Thymus (tissue), 11 donors: ENCODE results near the gene WFDC6. TPM values are rescaled to one million over a fixed set of nuclear protein-coding genes. Genes with fewer than 3 reads are reported as not detected.

Experiments used
- DNase-seq, 9 donors: peaks; one replicate each; pipeline ENCODE4 v3.0.0-alpha.2; 2013; ENCODE audit warnings: low spot score in 9 of 9, low read depth in 6 of 9, missing footprints in 1 of 9
- H3K27ac ChIP-seq, 2 donors: one replicate each; pipeline ENCODE4 v1.5.1; 2013; ENCODE audit warnings: control low read depth in 1 of 2, low read depth in 1 of 2, low read length in 1 of 2, mild to moderate bottlenecking in 1 of 2, moderate library complexity in 1 of 2
- H3K27me3 ChIP-seq, 2 donors: one replicate each; pipeline ENCODE4 v1.5.1; 2013; ENCODE audit warnings: low read length in 1 of 2; ENCODE audit not compliant: control insufficient read depth in 2 of 2, insufficient read depth in 1 of 2
- H3K36me3 ChIP-seq, 2 donors: one replicate each; pipeline ENCODE4 v1.5.1; 2013; ENCODE audit warnings: low read length in 1 of 2, mild to moderate bottlenecking in 1 of 2, moderate library complexity in 1 of 2; ENCODE audit not compliant: control insufficient read depth in 2 of 2, insufficient read depth in 2 of 2
- H3K4me1 ChIP-seq, 2 donors: one replicate each; pipeline ENCODE4 v1.5.1; 2013; ENCODE audit warnings: low read length in 2 of 2; ENCODE audit not compliant: control insufficient read depth in 2 of 2, insufficient read depth in 2 of 2
- H3K4me3 ChIP-seq, 2 donors: one replicate each; pipeline ENCODE4 v1.5.1; 2013; ENCODE audit warnings: low read length in 2 of 2, control low read depth in 1 of 2, mild to moderate bottlenecking in 1 of 2
- H3K9me3 ChIP-seq, 2 donors: one replicate each; pipeline ENCODE4 v1.5.1; 2013; ENCODE audit warnings: low read length in 1 of 2, mild to moderate bottlenecking in 1 of 2; ENCODE audit not compliant: control insufficient read depth in 2 of 2, insufficient read depth in 1 of 2
- WGBS: extraction: QIAGEN DNeasy Blood & Tissue Kit; methylation state at CpG from one replicate; pipeline ENCODE4 v1.1.7; 2013; 5-methylcytosine and 5-hydroxymethylcytosine counted together
- polyA plus RNA-seq: library from polyadenylated mRNA; stranded (reverse); fragments of 200-250 nt; gene quantifications from one replicate; pipeline ENCODE4 v1.2.3, GENCODE V29; 2013
- total RNA-seq: library from RNA; stranded (reverse); fragments of 120-200 nt; gene quantifications from one replicate; pipeline ENCODE4 v1.2.4, GENCODE V29; 2013
- donor health status: healthy.

The WFDC6 gene
- total and polyA plus RNA-seq, 2 donors = 0.27 TPM; not detected in 1

GRCh38 chr20:45489083-45489531 lies 50.2 kb downstream of the WFDC6 start:
- Histone ChIP-seq H3K9me3 (no peaks in the 10 kb centered on the region), H3K27me3 (peaks cover 0 to 15% of the 10 kb centered on the region in 2 donors), H3K36me3 (no peaks in the 10 kb centered on the region), H3K4me1 (no peaks in the 10 kb centered on the region), H3K4me3 (no peak overlapping the region), H3K27ac (no peak overlapping the region)
- 88% methylated on average over 1 of the region's 1 CpG for WGBS
- DNase-seq = no peak

- no peak overlapping the region for H3K4me3 ChIP-seq
- DNase-seq = no peak
- peaks cover 0 to 16% of the 10 kb centered on the region in 2 donors for H3K27me3 ChIP-seq
- WGBS = 28% methylated on average over 20 of the region's 20 CpGs
- H3K9me3 ChIP-seq = no peaks in the 10 kb centered on the region
- no peaks in the 10 kb centered on the region for H3K36me3 ChIP-seq
- H3K27ac ChIP-seq = no peak overlapping the region
- H3K4me1 ChIP-seq = no peaks in the 10 kb centered on the region
Observed at GRCh38 chr20:45487231-45487635, 52.0 kb downstream of the WFDC6 start.

GRCh38 chr20:45485388-45485787 lies 53.9 kb downstream of the WFDC6 start:
- WGBS = 92% methylated on average over 4 of the region's 4 CpGs
- Histone ChIP-seq H3K27ac (no peak overlapping the region), H3K36me3 (no peaks in the 10 kb centered on the region), H3K4me1 (no peaks in the 10 kb centered on the region), H3K4me3 (no peak overlapping the region), H3K27me3 (peaks cover 0 to 17% of the 10 kb centered on the region in 2 donors), H3K9me3 (no peaks in the 10 kb centered on the region)
- DNase-seq = no peak

GRCh38 chr20:45484676-45485075 lies 54.6 kb downstream of the WFDC6 start:
- DNase-seq = no peak
- Histone ChIP-seq H3K9me3 (no peaks in the 10 kb centered on the region), H3K4me3 (no peak overlapping the region), H3K27ac (no peak overlapping the region), H3K27me3 (peaks cover 0 to 18% of the 10 kb centered on the region in 2 donors), H3K4me1 (no peaks in the 10 kb centered on the region), H3K36me3 (no peaks in the 10 kb centered on the region)
- WGBS = 73% methylated on average over 6 of the region's 6 CpGs

Other genes starting within 250 kb of the WFDC6 start
- gene RBPJL, start 232.6 kb downstream of the WFDC6 start, total RNA-seq = not detected
- 0.07 TPM for gene RBPJL, start 232.6 kb downstream of the WFDC6 start, polyA plus RNA-seq
- 0.14 TPM for gene MATN4, start 231.2 kb downstream of the WFDC6 start, total RNA-seq
- 0.14 TPM for gene MATN4, start 231.2 kb downstream of the WFDC6 start, polyA plus RNA-seq
- 7.4 TPM for gene SDC4, start 191.1 kb downstream of the WFDC6 start, total RNA-seq
- gene SDC4, start 191.1 kb downstream of the WFDC6 start, polyA plus RNA-seq = 18.9 TPM
- 15.2 TPM for gene SYS1, start 176.3 kb downstream of the WFDC6 start, total RNA-seq
- gene SYS1, start 176.3 kb downstream of the WFDC6 start, polyA plus RNA-seq = 19.7 TPM
- 0.24 TPM for gene TP53TG5, start 161.2 kb downstream of the WFDC6 start, total RNA-seq
- gene TP53TG5, start 161.2 kb downstream of the WFDC6 start, polyA plus RNA-seq = 0.27 TPM
- 8.7 TPM for gene DBNDD2, start 131.2 kb downstream of the WFDC6 start, total RNA-seq
- 54.2 TPM for gene DBNDD2, start 131.2 kb downstream of the WFDC6 start, polyA plus RNA-seq
- 28.1 TPM for gene PIGT, start 123.3 kb downstream of the WFDC6 start, total RNA-seq
- 52.6 TPM for gene PIGT, start 123.3 kb downstream of the WFDC6 start, polyA plus RNA-seq
- gene WFDC2, start 69.7 kb downstream of the WFDC6 start, total RNA-seq = 5.6 TPM
- gene WFDC2, start 69.7 kb downstream of the WFDC6 start, polyA plus RNA-seq = 48.4 TPM
- not detected for gene SPINT3, start 23.9 kb downstream of the WFDC6 start, total RNA-seq
- gene SPINT3, start 23.9 kb downstream of the WFDC6 start, polyA plus RNA-seq = not detected
- gene EPPIN, start 7.9 kb upstream of the WFDC6 start, total RNA-seq = not detected
- gene EPPIN, start 7.9 kb upstream of the WFDC6 start, polyA plus RNA-seq = 0.21 TPM
- gene WFDC8, start 39.8 kb upstream of the WFDC6 start, total RNA-seq = not detected
- gene WFDC8, start 39.8 kb upstream of the WFDC6 start, polyA plus RNA-seq = not detected
- gene WFDC10A, start 90.3 kb upstream of the WFDC6 start, total RNA-seq = not detected
- gene WFDC10A, start 90.3 kb upstream of the WFDC6 start, polyA plus RNA-seq = 0.09 TPM
- not detected for gene WFDC9, start 91.8 kb upstream of the WFDC6 start, total RNA-seq
- not detected for gene WFDC9, start 91.8 kb upstream of the WFDC6 start, polyA plus RNA-seq
- gene WFDC11, start 130.8 kb upstream of the WFDC6 start, total RNA-seq = not detected
- gene WFDC11, start 130.8 kb upstream of the WFDC6 start, polyA plus RNA-seq = 0.14 TPM
- not detected for gene WFDC13, start 162.6 kb upstream of the WFDC6 start, total RNA-seq
- 0.07 TPM for gene WFDC13, start 162.6 kb upstream of the WFDC6 start, polyA plus RNA-seq
- not detected for gene WFDC10B, start 165.5 kb upstream of the WFDC6 start, total RNA-seq
- 0.23 TPM for gene WFDC10B, start 165.5 kb upstream of the WFDC6 start, polyA plus RNA-seq
- gene SPINT4, start 182.9 kb upstream of the WFDC6 start, total RNA-seq = not detected
- not detected for gene SPINT4, start 182.9 kb upstream of the WFDC6 start, polyA plus RNA-seq